Uterus (tissue), 4 donors: ENCODE results near the gene SH2B3. TPM values are rescaled to one million over a fixed set of nuclear protein-coding genes. Genes with fewer than 3 reads are reported as not detected.

Experiments used
- DNase-seq, 2 donors: peaks; one replicate each; pipeline ENCODE4 v3.0.0-alpha.2; 2019 to 2020
- H3K27ac ChIP-seq, 2 donors: fragments of 200-600 bp; sonication (generic); 1 replicate in 1 of 2; 2 replicates in 1 of 2; pipeline ENCODE4 v1.5.1; 2016 to 2018
- H3K27me3 ChIP-seq, 2 donors: fragments of 200-600 bp; sonication (generic); one replicate each; pipeline ENCODE4 v1.5.1; 2018 to 2019; ENCODE audit warnings: control low read depth in 1 of 2
- H3K36me3 ChIP-seq, 2 donors: fragments of 200-600 bp; sonication (generic); one replicate each; pipeline ENCODE4 v1.5.1; 2019; ENCODE audit warnings: control low read depth in 1 of 2
- H3K4me1 ChIP-seq, 2 donors: fragments of 200-600 bp; sonication (generic); one replicate each; pipeline ENCODE4 v1.5.1; 2018 to 2019; ENCODE audit warnings: control low read depth in 1 of 2
- H3K4me3 ChIP-seq, 2 donors: fragments of 200-600 bp; sonication (generic); 1 replicate in 1 of 2; 2 replicates in 1 of 2; pipeline ENCODE4 v1.5.1; 2018 to 2019; ENCODE audit warnings: mild to moderate bottlenecking in 1 of 2
- H3K9me3 ChIP-seq, 2 donors: fragments of 200-600 bp; sonication (generic); one replicate each; pipeline ENCODE4 v1.5.1; 2019; ENCODE audit warnings: control low read depth in 1 of 2
- CTCF ChIP-seq, 4 experiments: fragments of 200-600 bp in 2 of 4; fragments of 450-650 bp in 2 of 4; sonication (generic) in 2 of 4; IDR thresholded peaks; one replicate each; pipeline ENCODE4 v1.5.1; 2016 to 2019; ENCODE audit warnings: antibody characterized with exemption in 4 of 4, mild to moderate bottlenecking in 2 of 4, moderate library complexity in 1 of 4
- POLR2A ChIP-seq, 2 donors: fragments of 450-650 bp; IDR thresholded peaks; one replicate each; pipeline ENCODE4 v1.6.1; 2016; ENCODE audit warnings: antibody characterized with exemption in 2 of 2, mild to moderate bottlenecking in 1 of 2, moderate library complexity in 1 of 2
- intact Hi-C: fragments of 100-400 bp; cut with DNase I; formaldehyde crosslinking; loops from one replicate; pipeline ENCODE4 v1.15.1; 2023; ENCODE audit warnings: low total_unique reads
- total RNA-seq, 4 donors: library from RNA; depleted of rRNA in 3 of 4; stranded (reverse); fragments of >200 nt in 3 of 4; gene quantifications; one replicate each; pipeline versions ENCODE4 v1.1.0 to v1.2.4, GENCODE V29; 2014 to 2023
- donor health status: DM: yes; HTN: yes; CAD: no.

SH2B3 gene
- total RNA-seq, 4 donors from 2014 or later, result 11.8 to 31.3 (median 21.8) TPM

DNA sequence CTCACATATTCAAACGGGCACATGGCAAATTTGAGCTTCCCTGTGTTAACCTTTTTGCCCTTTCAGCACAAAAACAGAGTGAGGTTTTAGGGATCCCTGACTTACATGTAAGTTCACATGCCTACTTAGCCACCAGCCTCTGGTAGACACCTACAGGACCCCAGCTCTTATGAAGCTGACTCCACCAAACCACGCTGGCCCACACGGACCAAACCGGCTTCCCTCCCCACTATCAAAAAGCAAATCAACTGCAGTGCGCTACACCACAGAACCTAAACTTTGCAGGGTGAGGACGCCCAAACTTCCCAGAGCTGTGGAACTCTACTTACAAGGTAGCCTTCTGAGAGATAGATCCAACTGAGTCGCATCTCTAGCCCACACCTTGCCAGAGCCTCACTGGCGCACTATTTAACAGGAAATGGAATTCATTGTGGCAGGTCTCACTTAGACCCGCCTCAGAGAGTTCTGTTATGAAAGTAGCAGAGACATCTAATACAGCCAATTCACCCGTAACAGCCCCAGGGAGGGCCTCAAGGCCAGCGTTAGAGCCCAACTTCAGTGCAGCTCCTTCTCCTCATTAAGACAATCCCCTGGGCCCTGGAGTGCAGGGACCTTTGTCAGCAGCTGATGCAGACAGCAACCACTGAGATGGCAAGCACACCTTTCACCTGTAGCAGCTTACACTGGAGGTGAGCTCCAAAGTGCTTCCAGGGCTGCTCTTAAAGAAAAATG lies 49.2 kb downstream of the SH2B3 start:
- Histone ChIP-seq H3K9me3 (no peaks in the 10 kb centered on the region), H3K27me3 (no peaks in the 10 kb centered on the region), H3K4me1 (no peaks in the 10 kb centered on the region), H3K4me3 (no peak overlapping the region), H3K27ac (no peak overlapping the region), H3K36me3 (peaks cover 0 to 2% of the 10 kb centered on the region in 2 donors)
- no peak for DNase-seq
- TF ChIP-seq POLR2A (IDR thresholded peaks at IDR 0.05), result no peak
- no peak for TF ChIP-seq CTCF (IDR thresholded peaks at IDR 0.05)
- intact Hi-C loops, result loop anchor here (5.0 kb wide), 1 partner anchor 58 kb away; no protein-coding TSS in a partner anchor

DNA sequence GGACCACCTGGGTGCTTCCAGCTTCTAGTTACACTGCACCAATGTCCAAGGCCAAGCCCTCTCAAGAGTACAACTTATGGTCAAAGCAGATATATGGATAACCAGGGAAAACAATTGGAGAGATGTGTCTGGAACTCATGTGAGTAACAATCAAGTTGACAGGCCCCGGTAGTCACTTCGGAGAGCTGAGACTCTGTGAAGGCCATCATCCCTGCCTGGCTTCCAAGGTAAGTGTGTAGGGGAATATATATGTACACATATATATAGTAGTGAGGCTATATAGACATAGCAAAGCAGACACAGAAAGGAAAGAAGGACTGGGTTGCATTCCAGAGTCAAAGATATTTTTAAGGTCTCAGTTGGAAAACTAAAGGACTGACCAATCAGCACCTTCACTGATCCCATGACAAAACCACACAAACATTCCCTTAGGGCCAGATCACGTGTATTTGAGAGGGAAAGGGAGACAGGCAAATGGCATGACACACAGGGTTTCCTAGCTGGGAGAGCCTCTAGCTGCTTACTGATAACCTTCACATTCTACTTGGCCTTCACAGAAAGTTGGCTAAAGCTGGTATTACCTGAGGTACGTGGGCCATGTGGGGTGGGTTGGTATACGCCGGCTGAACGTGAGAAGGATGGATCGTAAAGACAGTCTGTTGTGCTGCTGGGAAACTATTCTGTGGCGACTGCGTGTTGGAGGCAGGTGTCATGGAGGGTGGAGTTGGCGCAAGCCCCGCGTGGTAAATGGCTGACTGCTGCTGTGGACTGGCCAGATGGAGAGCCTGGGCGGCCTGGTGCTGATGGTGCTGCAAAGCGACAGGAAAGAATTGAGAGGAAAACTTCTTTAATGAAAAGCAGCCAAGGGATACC lies 50.0 kb downstream of the SH2B3 start:
- TF ChIP-seq CTCF (IDR thresholded peaks at IDR 0.05) (no peak), POLR2A (IDR thresholded peaks at IDR 0.05) (no peak)
- H3K4me3 ChIP-seq, result no peak overlapping the region
- no peak for DNase-seq
- no peak overlapping the region for H3K27ac ChIP-seq
- peaks cover 0 to 2% of the 10 kb centered on the region in 2 donors for H3K36me3 ChIP-seq
- H3K9me3 ChIP-seq, result no peaks in the 10 kb centered on the region
- no peaks in the 10 kb centered on the region for H3K27me3 ChIP-seq
- no peaks in the 10 kb centered on the region for H3K4me1 ChIP-seq
- intact Hi-C loops, result no loop called here

DNA sequence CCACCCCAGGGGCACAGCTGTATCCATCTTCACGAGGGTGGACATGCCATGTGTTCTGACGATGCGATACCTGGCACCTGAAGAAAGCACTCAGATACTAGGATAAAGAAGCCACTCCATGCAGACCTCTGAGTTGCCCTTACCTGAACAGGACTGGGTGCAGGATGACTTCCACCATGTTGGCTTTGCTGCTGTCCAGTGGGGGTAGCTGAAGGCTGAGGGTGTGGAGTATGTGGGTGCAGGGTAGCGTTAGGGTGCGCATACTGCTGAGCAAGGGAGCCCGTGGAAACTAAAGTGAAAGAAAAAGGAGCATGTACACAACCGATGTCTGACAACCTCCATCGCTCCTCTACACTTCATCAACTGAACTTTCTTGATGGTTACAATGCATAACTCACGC lies 51.3 kb downstream of the SH2B3 start:
- TF ChIP-seq POLR2A (IDR thresholded peaks at IDR 0.05), result no peak
- TF ChIP-seq CTCF (IDR thresholded peaks at IDR 0.05), result no peak
- Histone ChIP-seq H3K4me3 (no peak overlapping the region), H3K27me3 (no peaks in the 10 kb centered on the region), H3K9me3 (no peaks in the 10 kb centered on the region), H3K4me1 (no peaks in the 10 kb centered on the region), H3K36me3 (peaks cover 0 to 2% of the 10 kb centered on the region in 2 donors), H3K27ac (no peak overlapping the region)
- intact Hi-C loops, result no loop called here
- no peak for DNase-seq

GRCh38 chr12:111457577-111457976 lies 51.9 kb downstream of the SH2B3 start:
- Histone ChIP-seq H3K4me1 (no peaks in the 10 kb centered on the region), H3K9me3 (no peaks in the 10 kb centered on the region), H3K27me3 (no peaks in the 10 kb centered on the region), H3K4me3 (no peak overlapping the region), H3K27ac (no peak overlapping the region), H3K36me3 (peaks cover 0 to 2% of the 10 kb centered on the region in 2 donors)
- TF ChIP-seq POLR2A (IDR thresholded peaks at IDR 0.05) (no peak), CTCF (IDR thresholded peaks at IDR 0.05) (no peak)
- intact Hi-C loops, result no loop called here
- DNase-seq, result no peak
